GM23338 (cell line): ENCODE data around the gene FBXO9.

ENCODE experiments used
- CREB1 ChIP-seq: fragments of 250-450 bp; sonication (Bioruptor Pico); IDR thresholded peaks from 2 replicates; pipeline ENCODE4 v1.5.0; 2020; ENCODE audit warnings: low read depth, mild to moderate bottlenecking, moderate library complexity
- CTCF ChIP-seq, 2 experiments: fragments of 200-600 bp in 1 of 2; sonication (generic) in 1 of 2; conservative IDR thresholded peaks; 2 replicates each; pipeline versions ENCODE4 v1.5.1 to v1.6.1; 2016 to 2017; ENCODE audit warnings: antibody characterized with exemption in 2 of 2, low read depth in 2 of 2, mild to moderate bottlenecking in 2 of 2, moderate library complexity in 1 of 2
- EZH2 ChIP-seq: fragments of 200-600 bp; sonication (generic); IDR thresholded peaks from one replicate; pipeline ENCODE4 v1.8.0; 2017; ENCODE audit warnings: antibody characterized with exemption, mild to moderate bottlenecking, low read depth; ENCODE audit not compliant: unreplicated experiment
- EZH2phosphoT487 ChIP-seq: fragments of 200-600 bp; sonication (generic); IDR thresholded peaks from one replicate; pipeline ENCODE4 v1.8.1; 2018; ENCODE audit warnings: antibody characterized with exemption; ENCODE audit not compliant: unreplicated experiment
- JUNB ChIP-seq: IDR thresholded peaks from one replicate; pipeline ENCODE4 v1.6.1; 2016; ENCODE audit warnings: antibody characterized with exemption; ENCODE audit not compliant: unreplicated experiment
- POLR2AphosphoS5 ChIP-seq: IDR thresholded peaks from 2 replicates; pipeline ENCODE4 v1.6.1; 2016; ENCODE audit warnings: antibody characterized with exemption, low read depth
- REST ChIP-seq: IDR thresholded peaks from one replicate; pipeline ENCODE4 v1.6.1; 2018; ENCODE audit warnings: antibody characterized with exemption; ENCODE audit not compliant: unreplicated experiment
- STAT1 ChIP-seq: IDR thresholded peaks from one replicate; pipeline ENCODE4 v1.6.1; 2016; ENCODE audit warnings: antibody characterized with exemption; ENCODE audit not compliant: unreplicated experiment
- ZNF331 ChIP-seq: fragments of 250-450 bp; sonication (Bioruptor Pico); IDR thresholded peaks from 2 replicates; pipeline ENCODE4 v1.5.0; 2020; ENCODE audit warnings: low read depth, mild to moderate bottlenecking, moderate library complexity

- TF ChIP-seq CTCF (conservative IDR thresholded peaks at IDR 0.05; ENCODE audit: low read depth in 2 of 2) = peak; percentile 54 to 62
- TF ChIP-seq EZH2 = no peak
- TF ChIP-seq REST = no peak
- TF ChIP-seq JUNB = no peak
- TF ChIP-seq POLR2AphosphoS5 = no peak
- TF ChIP-seq EZH2phosphoT487 = no peak
- no peak for TF ChIP-seq STAT1
- no peak for TF ChIP-seq ZNF331 (CRISPR knock-in tag)
- TF ChIP-seq CREB1 (CRISPR knock-in tag) = no peak
Observed at GRCh38 chr6:53103993-53104675, 38.9 kb downstream of the FBXO9 start.
